ENCODE data around the gene PAPPA2.
"Not testable (repeated sequence)": the region's sequence is repeated elsewhere in the genome, so short reads cannot be mapped to it uniquely, and the experiment has no call there.

The PAPPA2 gene

DNA sequence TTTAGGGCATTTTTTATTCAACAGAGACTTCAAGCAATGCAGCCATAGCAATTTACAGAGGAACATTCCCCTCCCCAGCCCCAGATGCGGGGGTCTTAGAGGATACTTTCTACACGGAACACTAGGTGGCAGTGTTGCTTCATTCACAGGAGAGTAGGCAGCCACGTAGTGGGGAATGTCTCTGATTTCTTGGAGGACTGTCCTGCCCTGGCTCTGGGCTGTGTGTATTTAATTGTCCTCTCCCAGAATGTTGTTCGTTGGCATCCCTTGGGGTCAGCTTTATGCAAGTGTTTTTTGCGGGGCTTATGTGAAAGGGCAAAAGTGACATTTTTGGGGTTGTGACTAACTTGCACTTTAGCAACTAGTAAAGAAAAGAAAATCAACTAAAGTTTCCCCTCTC is 96.9 kb downstream of the PAPPA2 start:
- TF ChIP-seq, protein P1, sequence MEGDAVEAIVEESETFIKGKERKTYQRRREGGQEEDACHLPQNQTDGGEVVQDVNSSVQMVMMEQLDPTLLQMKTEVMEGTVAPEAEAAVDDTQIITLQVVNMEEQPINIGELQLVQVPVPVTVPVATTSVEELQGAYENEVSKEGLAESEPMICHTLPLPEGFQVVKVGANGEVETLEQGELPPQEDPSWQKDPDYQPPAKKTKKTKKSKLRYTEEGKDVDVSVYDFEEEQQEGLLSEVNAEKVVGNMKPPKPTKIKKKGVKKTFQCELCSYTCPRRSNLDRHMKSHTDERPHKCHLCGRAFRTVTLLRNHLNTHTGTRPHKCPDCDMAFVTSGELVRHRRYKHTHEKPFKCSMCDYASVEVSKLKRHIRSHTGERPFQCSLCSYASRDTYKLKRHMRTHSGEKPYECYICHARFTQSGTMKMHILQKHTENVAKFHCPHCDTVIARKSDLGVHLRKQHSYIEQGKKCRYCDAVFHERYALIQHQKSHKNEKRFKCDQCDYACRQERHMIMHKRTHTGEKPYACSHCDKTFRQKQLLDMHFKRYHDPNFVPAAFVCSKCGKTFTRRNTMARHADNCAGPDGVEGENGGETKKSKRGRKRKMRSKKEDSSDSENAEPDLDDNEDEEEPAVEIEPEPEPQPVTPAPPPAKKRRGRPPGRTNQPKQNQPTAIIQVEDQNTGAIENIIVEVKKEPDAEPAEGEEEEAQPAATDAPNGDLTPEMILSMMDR (IDR thresholded peaks at IDR 0.05; ENCODE audit: insufficient read depth, missing control alignments) = peak; percentile 98
- peak; percentile 88 for FAIRE-seq
- peak; percentile 72 for DNase-seq (ENCODE audit: insufficient read length, low spot score)

GRCh38 chr1:176560681-176561080 is 97.7 kb downstream of the PAPPA2 start:
- TF ChIP-seq, protein P1 (IDR thresholded peaks at IDR 0.05; ENCODE audit: insufficient read depth, missing control alignments) = no peak
- DNase-seq (ENCODE audit: insufficient read length, low spot score) (no peak), FAIRE-seq (no peak)

DNA sequence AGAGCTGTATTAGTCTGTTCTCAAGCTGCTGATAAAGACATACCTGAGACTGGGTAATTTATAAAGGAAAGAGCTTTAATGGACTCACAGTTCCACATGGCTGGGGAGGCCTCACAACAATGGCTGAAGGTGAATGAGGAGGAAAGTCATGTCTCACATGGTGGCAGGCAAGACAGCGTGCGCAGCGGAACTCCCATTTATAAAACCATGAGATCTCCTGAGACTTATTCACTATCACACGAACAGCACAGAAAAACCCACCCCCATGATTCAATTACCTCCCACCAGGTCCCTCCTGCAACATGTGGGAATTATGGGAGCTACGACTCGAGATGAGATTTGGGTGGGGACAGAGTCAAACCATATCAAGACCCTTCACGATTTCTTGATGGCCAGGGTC is 98.8 kb downstream of the PAPPA2 start:
- not testable (repeated sequence) for FAIRE-seq; DNase-seq (ENCODE audit: insufficient read length, low spot score)

DNA sequence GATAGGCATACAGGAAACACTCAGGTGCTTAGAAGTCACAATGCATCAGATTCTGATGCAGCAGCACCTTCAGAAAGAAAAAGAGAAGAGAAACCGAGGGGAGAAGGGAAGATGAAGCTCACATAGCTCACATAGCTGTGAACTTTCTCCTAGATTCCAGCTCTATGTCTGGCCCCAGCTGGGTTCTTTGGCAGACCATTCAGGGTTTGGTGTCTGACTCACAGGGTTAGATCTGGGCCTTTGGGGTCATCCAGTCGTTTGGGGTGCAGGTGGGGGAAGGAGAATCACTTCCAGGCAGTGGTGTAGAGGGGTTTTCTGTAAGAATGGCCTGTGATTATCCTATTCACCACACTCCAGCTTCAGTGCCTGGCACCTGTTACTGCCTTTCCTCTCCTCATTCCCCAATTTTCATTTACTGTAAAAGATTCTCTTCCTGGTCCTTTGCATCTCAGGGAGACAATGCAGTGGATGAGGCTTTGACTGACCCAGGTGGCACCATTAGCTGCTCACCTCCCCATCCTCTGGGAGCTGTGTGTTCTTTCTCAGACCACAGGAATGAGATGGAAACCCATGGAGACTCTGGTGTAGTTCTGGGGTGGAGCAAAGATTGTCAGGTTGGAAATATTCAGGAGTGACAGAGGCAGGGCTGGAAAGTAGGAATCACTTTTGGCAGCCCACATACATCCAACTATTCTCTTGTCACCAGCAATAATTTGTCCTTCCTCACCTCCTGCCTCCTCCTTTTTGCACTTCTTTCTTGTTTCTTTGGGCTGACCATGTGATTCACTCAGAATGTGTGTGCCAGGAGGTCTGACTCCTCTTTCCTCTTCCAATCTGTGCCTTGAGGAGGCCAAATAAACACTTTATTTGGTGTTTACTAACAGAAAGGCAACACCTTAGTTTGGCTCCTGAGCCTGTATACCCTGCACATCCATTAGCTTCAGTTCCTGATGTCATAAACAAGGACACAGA is 103.3 kb downstream of the PAPPA2 start:
- TF ChIP-seq, protein P1 (IDR thresholded peaks at IDR 0.05; ENCODE audit: insufficient read depth, missing control alignments) = no peak
- FAIRE-seq (no peak), DNase-seq (ENCODE audit: insufficient read length, low spot score) (no peak)

DNA sequence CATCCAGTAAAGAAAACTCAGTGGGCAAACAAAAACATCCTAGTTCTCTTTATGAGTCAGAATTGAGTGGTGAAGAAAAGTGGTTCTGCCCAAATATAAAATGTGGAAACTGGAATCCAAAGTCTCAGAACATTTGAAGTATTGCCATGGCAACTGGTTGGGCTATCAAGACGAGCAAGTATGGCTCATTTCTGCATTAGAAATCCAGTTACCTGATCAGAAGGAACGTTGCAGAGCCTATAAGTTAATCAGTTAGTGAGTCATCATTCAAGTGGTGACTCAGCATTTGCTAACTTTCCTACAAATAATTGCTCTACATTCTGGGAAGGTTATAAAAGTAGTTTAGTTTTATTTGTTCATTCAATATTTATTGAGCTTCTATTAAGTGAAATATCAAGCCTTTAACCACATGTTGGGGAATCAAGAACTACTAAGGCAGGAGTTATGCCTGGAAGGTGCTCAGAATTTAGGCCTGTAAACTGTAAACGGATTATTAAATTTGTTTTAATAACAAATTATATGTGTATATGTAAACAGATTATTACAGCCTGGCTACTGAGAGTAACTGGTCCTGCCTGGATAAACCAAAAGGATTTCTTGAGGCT is 104.3 kb downstream of the PAPPA2 start:
- TF ChIP-seq, protein P1 (IDR thresholded peaks at IDR 0.05; ENCODE audit: insufficient read depth, missing control alignments) = no peak
- FAIRE-seq = no peak
- DNase-seq (ENCODE audit: insufficient read length, low spot score) = no peak

DNA sequence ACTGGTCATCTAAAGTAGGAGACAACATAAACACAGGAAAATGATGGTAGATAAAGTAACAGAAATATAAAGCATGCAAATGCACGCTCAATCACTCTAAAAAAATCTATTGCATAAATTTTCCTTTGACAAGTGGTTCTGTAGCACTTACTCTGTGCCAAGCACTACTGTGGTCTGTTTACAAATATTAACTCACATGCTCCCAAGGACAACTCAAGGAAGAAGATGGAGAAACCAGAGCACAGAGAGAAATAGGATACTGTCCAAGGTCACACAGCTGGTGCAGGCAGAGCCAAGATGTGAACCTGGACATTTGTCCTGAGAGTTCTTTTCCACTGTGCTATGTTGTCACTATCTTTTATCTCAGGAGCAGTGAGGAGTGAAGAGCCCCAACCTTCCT is 105.2 kb downstream of the PAPPA2 start:
- DNase-seq (ENCODE audit: insufficient read length, low spot score) = no peak
- FAIRE-seq = no peak
- TF ChIP-seq, protein P1 (IDR thresholded peaks at IDR 0.05; ENCODE audit: insufficient read depth, missing control alignments) = no peak

DNA sequence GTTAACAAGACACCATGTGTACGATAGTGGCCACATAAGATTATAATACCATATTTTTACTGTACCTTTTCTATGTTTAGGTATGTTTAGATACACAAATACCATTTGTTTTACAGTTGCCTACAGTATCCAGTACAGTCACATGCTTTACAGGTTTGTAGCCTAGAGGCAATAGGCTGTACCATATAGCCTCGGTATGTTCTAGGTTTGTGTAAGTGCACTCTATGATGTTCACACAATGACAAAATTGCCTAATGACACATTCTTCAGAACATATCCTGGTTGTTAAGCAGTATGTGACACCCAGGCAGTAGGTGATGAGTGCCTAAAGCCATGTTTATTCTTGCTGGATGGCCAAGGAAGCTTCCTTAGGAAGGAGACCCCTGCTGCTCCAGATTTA is 111.8 kb downstream of the PAPPA2 start:
- FAIRE-seq (no peak), DNase-seq (ENCODE audit: insufficient read length, low spot score) (no peak)
- TF ChIP-seq, protein P1 (IDR thresholded peaks at IDR 0.05; ENCODE audit: insufficient read depth, missing control alignments) = no peak

All from D721Med (cell line).